Measurements from ENCODE around the gene PARD3B.

- no peak for TF ChIP-seq SUZ12 (IDR thresholded peaks at IDR 0.05; ENCODE audit: extremely low read depth, insufficient read depth, insufficient read length)
- TF ChIP-seq ZNF274 (IDR thresholded peaks at IDR 0.05; ENCODE audit: low read depth, low read length): no peak
- TF ChIP-seq YY1 (IDR thresholded peaks at IDR 0.05; ENCODE audit: insufficient read depth, insufficient read length): no peak
These were observed 1114.6 kb downstream of the PARD3B start for GRCh38 chr2:205659922-205660321.

Data from NT2/D1 (cell line).